ENCODE results near the gene PDE8B.

PDE8B gene

GRCh38 chr5:77398458-77398857 lies 188.0 kb downstream of the PDE8B start:
- no peaks in the 10 kb centered on the region for H3K4me1 ChIP-seq (ENCODE audit: insufficient read depth, low read length)
- DNase-seq (no peak), ATAC-seq (ENCODE audit: insufficient read depth, low read depth) (no peak)
- H3K9me3 ChIP-seq (ENCODE audit: insufficient read depth, low read length, severe bottlenecking) = no peaks in the 10 kb centered on the region
- no peaks in the 10 kb centered on the region for H3K27me3 ChIP-seq (ENCODE audit: insufficient read depth, low read length, poor library complexity)
- H3K27ac ChIP-seq (ENCODE audit: low read length) = no peak overlapping the region
- H3K4me2 ChIP-seq (ENCODE audit: insufficient read depth, low read length) = no peak overlapping the region
- no peak overlapping the region for H3K9ac ChIP-seq (ENCODE audit: low read depth, low read length)
- H2AFZ ChIP-seq (ENCODE audit: low read depth, low read length) = no peak overlapping the region
- no peaks in the 10 kb centered on the region for H4K20me1 ChIP-seq (ENCODE audit: insufficient read depth, low read length)
- H3K36me3 ChIP-seq (ENCODE audit: insufficient read depth, low read length) = no peaks in the 10 kb centered on the region
- no peak for TF ChIP-seq EZH2 (IDR thresholded peaks at IDR 0.05; ENCODE audit: borderline replicate concordance, low read depth, low read length, severe bottlenecking)
- no peak for TF ChIP-seq CTCF (IDR thresholded peaks at IDR 0.05; ENCODE audit: borderline replicate concordance, extremely low read depth, low read length, poor library complexity, severe bottlenecking)
- H3K79me2 ChIP-seq (ENCODE audit: insufficient read depth, low read length) = no peaks in the 10 kb centered on the region
- H3K4me3 ChIP-seq (ENCODE audit: low read depth in 1 of 2, low read length in 2 of 2) = no peak overlapping the region

GRCh38 chr5:77398896-77399295 lies 188.4 kb downstream of the PDE8B start:
- H3K4me3 ChIP-seq (ENCODE audit: low read depth in 1 of 2, low read length in 2 of 2) = no peak overlapping the region
- no peak overlapping the region for H3K4me2 ChIP-seq (ENCODE audit: insufficient read depth, low read length)
- ATAC-seq (ENCODE audit: insufficient read depth, low read depth) = no peak
- no peaks in the 10 kb centered on the region for H3K9me3 ChIP-seq (ENCODE audit: insufficient read depth, low read length, severe bottlenecking)
- H3K4me1 ChIP-seq (ENCODE audit: insufficient read depth, low read length) = no peaks in the 10 kb centered on the region
- H2AFZ ChIP-seq (ENCODE audit: low read depth, low read length) = no peak overlapping the region
- no peak for DNase-seq
- H3K9ac ChIP-seq (ENCODE audit: low read depth, low read length) = no peak overlapping the region
- H3K27me3 ChIP-seq (ENCODE audit: insufficient read depth, low read length, poor library complexity) = no peaks in the 10 kb centered on the region
- no peaks in the 10 kb centered on the region for H3K36me3 ChIP-seq (ENCODE audit: insufficient read depth, low read length)
- TF ChIP-seq CTCF (IDR thresholded peaks at IDR 0.05; ENCODE audit: borderline replicate concordance, extremely low read depth, low read length, poor library complexity, severe bottlenecking) = no peak
- no peak for TF ChIP-seq EZH2 (IDR thresholded peaks at IDR 0.05; ENCODE audit: borderline replicate concordance, low read depth, low read length, severe bottlenecking)
- H4K20me1 ChIP-seq (ENCODE audit: insufficient read depth, low read length) = no peaks in the 10 kb centered on the region
- no peak overlapping the region for H3K27ac ChIP-seq (ENCODE audit: low read length)
- H3K79me2 ChIP-seq (ENCODE audit: insufficient read depth, low read length) = no peaks in the 10 kb centered on the region

- Histone ChIP-seq H3K9me3 (ENCODE audit: insufficient read depth, low read length, severe bottlenecking) (no peaks in the 10 kb centered on the region), H3K4me3 (ENCODE audit: low read depth in 1 of 2, low read length in 2 of 2) (no peak overlapping the region), H3K27me3 (ENCODE audit: insufficient read depth, low read length, poor library complexity) (no peaks in the 10 kb centered on the region), H3K36me3 (ENCODE audit: insufficient read depth, low read length) (no peaks in the 10 kb centered on the region), H3K4me1 (ENCODE audit: insufficient read depth, low read length) (no peaks in the 10 kb centered on the region), H3K9ac (ENCODE audit: low read depth, low read length) (no peak overlapping the region), H4K20me1 (ENCODE audit: insufficient read depth, low read length) (no peaks in the 10 kb centered on the region), H3K4me2 (ENCODE audit: insufficient read depth, low read length) (no peak overlapping the region), H2AFZ (ENCODE audit: low read depth, low read length) (no peak overlapping the region), H3K27ac (ENCODE audit: low read length) (no peak overlapping the region), H3K79me2 (ENCODE audit: insufficient read depth, low read length) (no peaks in the 10 kb centered on the region)
- no peak for TF ChIP-seq CTCF (IDR thresholded peaks at IDR 0.05; ENCODE audit: borderline replicate concordance, extremely low read depth, low read length, poor library complexity, severe bottlenecking)
- TF ChIP-seq EZH2 (IDR thresholded peaks at IDR 0.05; ENCODE audit: borderline replicate concordance, low read depth, low read length, severe bottlenecking) = no peak
- no peak for ATAC-seq (ENCODE audit: insufficient read depth, low read depth)
- DNase-seq = no peak
Measured at GRCh38 chr5:77400645-77401044, 190.2 kb downstream of the PDE8B start.

- no peak for DNase-seq
- Histone ChIP-seq H3K4me2 (ENCODE audit: insufficient read depth, low read length) (no peak overlapping the region), H3K4me3 (ENCODE audit: low read depth in 1 of 2, low read length in 2 of 2) (no peak overlapping the region), H3K79me2 (ENCODE audit: insufficient read depth, low read length) (no peaks in the 10 kb centered on the region), H3K36me3 (ENCODE audit: insufficient read depth, low read length) (no peaks in the 10 kb centered on the region), H2AFZ (ENCODE audit: low read depth, low read length) (no peak overlapping the region), H3K27me3 (ENCODE audit: insufficient read depth, low read length, poor library complexity) (no peaks in the 10 kb centered on the region), H3K9me3 (ENCODE audit: insufficient read depth, low read length, severe bottlenecking) (no peaks in the 10 kb centered on the region), H3K4me1 (ENCODE audit: insufficient read depth, low read length) (no peaks in the 10 kb centered on the region), H4K20me1 (ENCODE audit: insufficient read depth, low read length) (no peaks in the 10 kb centered on the region), H3K27ac (ENCODE audit: low read length) (no peak overlapping the region), H3K9ac (ENCODE audit: low read depth, low read length) (no peak overlapping the region)
- ATAC-seq (ENCODE audit: insufficient read depth, low read depth) = no peak
- TF ChIP-seq EZH2 (IDR thresholded peaks at IDR 0.05; ENCODE audit: borderline replicate concordance, low read depth, low read length, severe bottlenecking) = no peak
Measured at GRCh38 chr5:77402796-77403195, 192.3 kb downstream of the PDE8B start.
